GM18868 (cell line): ENCODE measurements around the gene DHRS12.
A peak's percentile ranks its signal among the peaks of the same experiment; 100 is the strongest.

Experiments
- ATAC-seq: cut with Tn5 transposase; IDR thresholded peaks from one replicate; pipeline ENCODE4 v1.9.1; 2021; ENCODE audit warnings: mild to moderate bottlenecking, moderate library complexity; ENCODE audit not compliant: unreplicated experiment

The DHRS12 gene, protein sequence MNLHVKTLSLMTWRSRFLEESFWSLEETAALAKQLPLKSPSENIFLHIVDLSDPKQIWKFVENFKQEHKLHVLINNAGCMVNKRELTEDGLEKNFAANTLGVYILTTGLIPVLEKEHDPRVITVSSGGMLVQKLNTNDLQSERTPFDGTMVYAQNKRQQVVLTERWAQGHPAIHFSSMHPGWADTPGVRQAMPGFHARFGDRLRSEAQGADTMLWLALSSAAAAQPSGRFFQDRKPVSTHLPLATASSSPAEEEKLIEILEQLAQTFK

DNA sequence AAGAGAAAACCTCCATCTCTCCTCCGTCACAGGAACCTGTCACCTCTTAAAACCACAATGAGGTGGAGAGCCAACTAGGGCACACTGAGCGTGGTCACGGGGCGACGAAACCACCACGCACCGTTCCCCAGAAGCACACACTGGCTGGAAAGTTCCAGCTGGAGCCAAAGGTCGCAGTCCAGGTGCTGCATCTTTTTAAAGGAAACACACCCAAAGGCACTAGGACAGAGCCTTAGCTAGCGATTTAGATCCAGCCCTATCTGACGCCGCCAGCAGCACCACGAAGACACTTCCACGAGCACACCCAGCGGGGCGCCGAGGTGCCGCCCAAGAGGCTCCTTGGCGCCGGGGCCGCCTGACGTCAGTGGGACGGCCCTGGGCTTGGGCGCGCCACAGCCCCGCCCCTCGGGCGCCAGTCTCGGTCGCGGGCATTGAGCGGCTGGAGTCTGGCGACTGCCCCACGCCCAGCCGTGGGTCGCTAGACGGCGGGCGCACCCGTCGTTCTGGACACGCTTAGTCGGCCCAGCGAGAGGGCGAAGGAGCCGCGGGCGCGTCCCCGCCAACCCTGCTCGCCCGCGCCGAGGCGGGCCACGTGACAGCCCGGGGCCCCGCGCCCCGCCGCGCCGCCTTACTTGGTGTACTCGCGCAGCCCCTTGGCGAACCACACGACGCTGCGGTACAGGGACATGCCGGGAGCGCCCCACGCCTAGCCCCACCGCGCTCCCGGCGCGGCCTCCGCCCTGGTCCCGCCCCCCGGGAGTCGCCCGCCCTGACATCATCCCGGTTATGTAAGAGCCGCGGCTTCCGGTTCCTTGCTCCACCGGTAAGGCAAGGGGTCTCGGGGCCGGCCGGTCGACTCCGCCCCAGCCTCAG lies at the start of gene DHRS12:
DHRS12 (minus strand) TSS at position 742 of the 873 bp plus-strand sequence. CDS start 4,504 bp downstream, outside the sequence.
- ATAC-seq = peak; percentile 88

DNA sequence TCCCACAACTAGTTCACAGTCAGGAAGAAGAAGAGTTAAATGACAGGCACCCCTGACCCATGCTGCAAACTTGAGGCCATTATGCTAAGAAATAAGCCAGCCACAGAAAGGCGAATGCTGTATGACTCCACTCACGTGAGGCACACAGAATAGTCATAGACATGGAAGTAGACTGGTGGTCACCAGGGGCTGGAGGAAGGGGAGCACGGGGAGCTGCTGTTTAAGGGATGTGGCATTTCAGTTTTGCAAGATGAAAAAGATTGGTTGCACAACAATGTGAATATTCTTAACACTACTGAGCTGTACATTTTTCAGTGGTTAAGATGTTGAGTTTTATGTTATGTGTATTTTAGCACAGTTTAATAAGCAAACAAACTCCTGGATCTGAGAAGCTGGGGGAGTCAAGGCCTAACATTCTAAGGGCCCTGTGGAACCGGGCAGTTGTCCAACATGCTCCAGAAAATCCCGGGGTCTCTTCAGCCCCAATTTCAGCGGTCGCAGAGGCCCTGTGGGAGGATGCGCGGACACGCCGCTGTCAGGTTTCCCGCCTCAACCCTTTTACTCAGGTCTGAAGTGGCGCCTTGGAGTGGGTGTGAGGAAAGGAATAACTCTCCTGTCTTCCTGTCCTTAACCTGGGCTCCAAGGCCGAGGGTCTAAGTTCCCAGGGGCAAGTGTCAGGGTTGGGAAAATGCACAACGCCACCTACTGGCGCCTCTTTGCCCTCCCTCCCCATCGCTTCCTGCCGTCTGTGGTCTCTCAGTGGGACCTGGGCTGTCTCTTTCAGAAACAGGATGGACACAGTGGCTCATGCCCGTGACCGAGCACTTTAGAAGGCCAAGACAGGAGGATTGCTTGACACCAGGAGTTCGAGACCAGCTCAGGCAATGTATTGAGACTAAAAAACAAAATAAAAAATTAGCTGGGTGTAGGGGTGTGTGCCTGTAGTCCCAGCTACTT lies 45.5 kb upstream of the DHRS12 start:
- ATAC-seq = peak; percentile 57

DNA sequence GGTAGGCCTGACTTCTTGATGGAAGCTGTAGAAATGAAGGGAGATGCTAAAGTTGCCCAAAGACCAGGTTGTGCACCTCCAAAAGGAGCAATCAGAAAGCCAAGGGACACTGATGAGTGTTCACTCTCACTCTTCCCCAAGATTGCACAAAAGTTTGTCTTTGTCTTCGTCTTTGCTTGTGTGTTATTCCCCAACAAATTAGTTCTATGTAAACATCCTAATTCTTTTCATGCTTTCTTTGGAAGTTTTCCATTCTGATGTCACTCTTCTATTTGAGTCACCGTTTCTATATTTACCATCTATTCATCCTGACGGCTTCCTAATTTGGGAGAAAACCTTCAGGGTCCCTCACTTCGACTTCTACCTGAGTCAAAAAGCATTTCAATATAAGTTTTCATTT lies 44.7 kb upstream of the DHRS12 start:
- no peak for ATAC-seq

DNA sequence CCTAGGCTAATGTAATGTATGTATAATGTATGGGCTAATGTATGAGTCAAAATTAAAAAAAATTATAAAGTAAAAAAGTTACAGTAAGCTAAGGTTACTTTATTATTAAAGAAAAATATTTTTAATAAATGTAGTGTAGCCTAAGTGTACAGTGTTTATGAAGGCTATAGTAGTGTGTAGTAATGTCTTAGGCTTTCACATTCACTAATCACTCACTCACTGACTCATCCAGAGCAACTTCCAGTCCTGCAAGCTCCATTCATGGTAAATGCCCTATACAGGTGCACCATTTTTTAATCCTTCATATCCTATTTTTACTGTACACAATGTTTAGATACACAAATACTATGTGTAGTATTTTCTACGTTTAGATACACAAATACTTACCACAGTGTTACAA lies 42.8 kb upstream of the DHRS12 start:
- peak; percentile 43 for ATAC-seq

DNA sequence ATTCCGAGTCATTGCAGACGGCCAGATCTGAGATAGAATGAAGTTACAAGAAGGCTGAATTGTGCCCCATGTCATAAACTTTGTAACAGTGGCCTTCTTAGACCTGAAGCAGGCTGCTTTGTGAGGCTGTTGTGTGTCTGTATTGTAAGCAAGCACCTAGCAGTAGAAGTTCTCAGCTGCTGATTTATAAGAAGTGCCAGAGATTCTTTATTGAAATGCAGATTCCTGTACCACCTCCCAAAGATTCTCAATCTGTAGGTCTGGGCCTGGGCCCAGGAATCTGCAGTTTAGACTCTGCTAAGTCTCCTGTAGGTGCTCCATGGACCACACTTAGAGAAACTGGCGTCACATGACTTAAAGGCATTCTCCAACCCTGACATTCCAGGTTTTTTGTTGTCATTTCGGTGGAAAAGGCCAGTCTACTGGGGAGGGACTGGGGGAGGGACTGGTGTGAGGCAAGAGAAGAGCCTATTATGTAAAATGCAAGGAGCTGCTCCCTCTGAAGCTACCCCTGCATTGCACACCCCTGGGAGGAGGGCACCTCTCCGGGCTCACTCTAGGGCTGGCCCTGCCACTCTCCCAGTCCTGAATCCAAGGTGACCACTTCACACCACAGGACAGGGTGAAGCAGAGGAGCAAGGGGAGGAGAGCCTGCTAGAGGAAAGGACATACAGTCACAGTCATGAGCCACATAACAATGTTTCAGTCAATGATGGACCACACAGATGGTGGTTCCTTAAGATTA lies 41.8 kb upstream of the DHRS12 start:
- no peak for ATAC-seq

DNA sequence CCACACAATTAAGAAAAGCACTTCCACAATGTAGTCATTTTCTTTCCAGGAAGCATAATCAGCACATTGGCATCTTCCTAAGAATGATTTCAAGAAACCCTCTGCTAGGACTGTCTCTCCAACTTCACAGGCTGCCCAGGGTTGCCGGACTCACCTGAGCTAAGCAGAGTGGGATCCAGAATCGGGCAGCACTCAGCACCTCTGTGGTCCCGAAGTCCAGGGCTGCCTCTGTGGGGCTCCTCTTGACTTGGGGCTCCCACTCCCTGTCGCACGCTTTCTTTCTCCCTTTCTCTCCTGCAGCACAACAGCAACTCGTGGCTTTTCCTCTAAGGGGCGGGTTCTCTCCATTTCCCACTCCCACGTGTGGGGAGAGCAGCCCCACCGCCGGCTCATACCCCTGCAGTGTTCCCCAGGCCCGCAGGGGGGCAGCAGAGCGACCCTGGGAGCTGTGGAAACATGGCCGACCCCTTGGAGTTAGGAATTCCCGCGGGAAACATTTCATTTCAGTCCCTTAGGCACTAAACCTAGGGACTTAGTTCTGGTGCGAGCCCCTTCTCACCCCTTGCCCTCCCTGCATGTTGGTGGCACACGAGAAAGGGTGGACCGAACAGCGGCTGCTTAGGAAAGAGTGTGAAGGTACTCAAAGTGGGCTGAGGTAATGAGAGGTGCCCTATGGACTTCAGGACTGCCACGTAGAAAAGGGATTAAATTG lies 41.1 kb upstream of the DHRS12 start, which contains the start of gene TMEM272:
TMEM272 (minus strand) TSS at position 316 of the 712 bp plus-strand sequence. CDS start 6,647 bp downstream, outside the sequence.
- ATAC-seq = no peak

DNA sequence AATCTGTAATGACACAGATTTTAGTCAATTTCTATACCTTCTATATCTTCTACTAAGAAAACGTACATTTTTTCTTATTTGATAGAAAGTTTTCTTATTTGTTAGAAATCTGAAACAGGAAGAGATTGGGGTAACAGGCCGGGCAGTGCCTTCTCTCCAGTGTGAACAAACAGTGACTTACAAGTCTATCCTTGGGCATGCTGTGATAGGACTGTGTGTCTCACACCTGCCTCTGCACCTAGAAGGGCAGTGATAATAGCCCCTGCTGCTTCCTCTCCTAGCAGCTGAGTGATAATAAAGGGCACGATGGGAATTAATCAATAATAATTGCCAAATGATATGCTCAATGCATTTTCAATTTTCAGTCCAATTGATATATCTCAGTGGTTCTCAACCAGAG lies 39.6 kb upstream of the DHRS12 start:
- ATAC-seq = no peak

DNA sequence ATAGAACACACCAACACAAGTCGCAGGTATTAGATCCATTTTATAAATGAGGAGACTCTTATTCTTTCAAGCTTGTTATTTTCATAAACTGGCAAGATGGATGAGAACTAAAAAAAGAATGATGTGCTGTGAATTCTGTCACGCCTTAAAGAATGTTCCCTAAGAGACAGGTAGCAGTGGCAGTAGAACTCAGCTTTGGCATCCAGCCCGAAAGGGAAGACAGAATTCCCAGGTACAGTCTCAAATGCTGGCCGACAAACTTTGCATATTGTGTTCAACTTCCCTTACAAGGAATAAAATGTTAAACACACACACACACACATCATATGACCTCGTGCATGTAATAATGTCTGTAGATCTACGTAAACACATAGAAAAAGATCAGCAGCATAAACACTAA lies 37.8 kb upstream of the DHRS12 start:
- ATAC-seq = no peak

DNA sequence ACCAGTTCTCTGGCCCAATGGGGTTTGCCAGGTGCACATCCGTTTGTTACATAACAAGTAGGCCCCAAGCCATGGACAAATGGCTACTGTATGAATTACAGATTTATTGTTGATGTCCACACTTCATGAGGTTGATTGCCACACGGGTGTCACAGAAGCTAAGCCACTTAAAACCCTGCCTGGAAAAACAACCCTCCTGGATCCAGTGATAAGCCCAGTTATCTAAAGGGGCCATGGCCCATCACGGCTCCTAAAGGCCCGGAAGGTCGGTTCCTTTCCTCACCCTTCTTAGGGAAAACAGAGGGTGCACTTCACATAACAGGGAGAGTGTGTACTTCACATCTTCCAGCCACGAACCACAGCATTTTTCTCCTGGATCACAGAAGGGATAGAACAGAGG lies 37.0 kb upstream of the DHRS12 start:
- ATAC-seq = no peak

DNA sequence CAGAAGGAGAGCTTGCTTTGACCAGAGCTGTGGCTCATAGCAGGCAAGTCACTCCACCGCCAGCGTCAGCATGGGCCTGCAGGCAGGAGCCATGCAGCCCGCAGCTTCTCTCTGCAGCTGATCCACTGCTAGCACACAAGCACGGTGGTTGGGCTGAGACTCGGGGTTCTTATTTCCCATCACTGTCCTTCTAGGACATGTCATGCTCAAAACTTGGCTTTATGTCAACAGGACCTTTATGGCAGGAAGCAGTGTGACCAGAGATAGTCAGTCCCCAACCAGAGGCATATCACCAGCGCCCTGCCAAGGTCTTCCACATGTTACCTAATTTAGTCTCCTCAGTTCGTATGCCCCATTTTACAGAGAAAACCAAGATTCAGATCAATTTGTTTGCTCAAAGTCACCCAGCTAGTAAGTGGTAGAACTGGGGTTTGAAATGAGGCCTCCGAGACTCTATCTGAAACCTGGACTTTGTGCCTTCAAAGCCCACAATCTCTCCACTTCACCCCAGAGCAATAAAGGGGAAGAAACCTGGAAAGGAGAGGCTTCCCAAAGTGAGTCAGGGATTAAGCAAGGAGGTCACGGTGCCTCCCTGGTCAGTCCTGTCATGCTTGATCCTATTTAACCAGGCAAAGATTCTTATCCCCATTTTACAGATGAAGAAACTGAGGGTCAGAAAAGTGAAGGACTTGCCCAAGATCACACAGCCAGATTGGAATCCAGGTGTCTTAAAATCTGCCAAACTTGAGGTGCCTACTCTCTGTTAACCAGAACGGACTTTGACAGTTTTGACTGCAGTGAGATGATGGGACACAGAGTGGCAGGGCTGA lies 36.0 kb upstream of the DHRS12 start:
- no peak for ATAC-seq

DNA sequence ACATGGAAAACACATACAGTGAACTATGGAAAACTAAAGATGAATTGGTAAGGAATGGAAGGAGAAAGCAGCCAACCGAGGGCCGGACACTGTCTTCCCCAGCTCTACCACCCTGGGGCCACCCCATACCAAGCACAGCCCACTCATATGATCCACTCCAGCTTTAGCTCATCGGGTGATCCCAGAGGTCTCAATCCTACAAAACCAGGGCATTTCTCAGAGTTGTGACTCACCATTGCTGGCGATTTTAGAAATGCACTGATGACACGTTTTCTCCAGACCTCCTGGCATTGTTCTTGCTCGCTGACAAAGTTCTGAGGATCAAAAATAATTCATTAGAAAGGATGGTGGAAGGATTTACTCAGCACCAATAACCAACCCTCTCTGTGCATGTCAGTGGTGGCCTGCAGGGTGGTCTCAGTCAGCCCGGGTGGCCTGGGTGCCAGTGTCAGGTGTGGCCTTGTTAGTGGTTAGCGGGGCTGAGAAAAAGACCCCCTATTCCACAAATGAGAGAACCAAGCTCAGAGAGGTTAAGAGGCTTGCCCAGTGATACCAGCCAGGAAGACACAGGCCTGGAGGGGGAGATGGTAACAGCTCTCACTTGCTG lies 34.4 kb upstream of the DHRS12 start:
- ATAC-seq = no peak

DNA sequence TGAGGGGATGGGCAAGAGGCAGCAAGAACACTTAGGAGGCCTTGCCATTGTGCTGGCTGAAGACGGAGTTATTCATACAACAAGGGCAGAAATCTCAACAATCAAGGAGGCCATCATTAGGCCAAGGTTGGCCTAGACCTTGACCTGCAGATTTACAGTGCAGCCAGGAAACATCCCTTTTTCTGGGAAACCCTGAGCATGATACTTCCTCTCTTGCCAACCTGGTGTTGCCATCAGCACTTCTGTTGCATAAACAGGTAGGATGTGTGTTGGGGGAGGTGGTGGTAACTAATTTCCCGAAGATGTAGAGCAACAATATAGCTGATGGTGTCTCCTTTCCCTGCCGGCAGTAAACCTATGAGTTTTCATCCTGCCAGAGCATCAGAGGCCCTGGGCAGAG lies 33.1 kb upstream of the DHRS12 start:
- no peak for ATAC-seq

DNA sequence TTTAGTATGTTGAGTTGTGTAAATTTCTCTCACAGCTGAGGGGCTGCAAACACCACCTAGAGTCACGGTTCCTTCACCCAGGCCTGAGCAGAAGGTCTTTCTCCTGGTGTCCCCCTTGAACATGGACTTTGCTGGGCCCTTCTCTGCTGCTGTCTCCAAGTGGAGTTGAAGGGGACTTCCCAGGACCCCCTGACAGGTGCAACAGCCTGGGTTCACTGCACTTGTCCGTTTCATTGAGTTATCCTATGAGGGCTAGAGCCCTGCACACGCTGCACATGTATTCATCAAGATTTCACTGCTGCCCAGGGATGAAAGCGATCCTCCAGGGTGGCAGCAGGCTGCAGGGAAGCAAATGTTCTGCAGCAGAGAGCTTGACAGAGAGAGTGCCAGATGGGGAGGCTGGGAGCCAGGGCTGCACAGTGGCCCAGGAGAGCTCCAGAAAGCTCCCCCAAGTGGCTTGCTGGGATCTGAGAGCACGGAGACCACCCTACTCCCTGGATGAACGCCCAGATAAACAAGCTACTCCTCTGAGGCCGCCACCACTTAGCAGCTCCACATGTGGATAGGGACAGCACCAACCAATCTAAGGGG lies 30.7 kb upstream of the DHRS12 start:
- no peak for ATAC-seq

DNA sequence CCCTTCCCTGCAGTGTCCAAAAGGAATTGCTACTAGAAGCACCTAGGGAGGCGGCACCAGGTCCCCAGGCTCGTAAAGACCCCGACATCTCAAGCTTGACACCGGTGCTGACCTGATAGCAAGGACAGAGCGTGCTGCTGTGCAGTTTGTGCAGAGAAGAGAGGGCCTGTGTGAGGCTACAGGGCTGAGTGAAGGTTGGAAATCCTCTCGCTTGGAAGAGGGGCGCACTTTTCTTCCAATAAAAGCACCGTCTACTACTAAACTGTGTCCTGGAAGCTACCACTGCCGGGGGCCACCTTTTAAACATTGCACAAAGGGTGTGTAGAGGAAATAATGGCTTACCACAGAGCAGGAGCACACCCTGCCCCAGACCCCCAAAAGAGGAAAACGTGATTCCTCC lies 30.0 kb upstream of the DHRS12 start:
- ATAC-seq = no peak

DNA sequence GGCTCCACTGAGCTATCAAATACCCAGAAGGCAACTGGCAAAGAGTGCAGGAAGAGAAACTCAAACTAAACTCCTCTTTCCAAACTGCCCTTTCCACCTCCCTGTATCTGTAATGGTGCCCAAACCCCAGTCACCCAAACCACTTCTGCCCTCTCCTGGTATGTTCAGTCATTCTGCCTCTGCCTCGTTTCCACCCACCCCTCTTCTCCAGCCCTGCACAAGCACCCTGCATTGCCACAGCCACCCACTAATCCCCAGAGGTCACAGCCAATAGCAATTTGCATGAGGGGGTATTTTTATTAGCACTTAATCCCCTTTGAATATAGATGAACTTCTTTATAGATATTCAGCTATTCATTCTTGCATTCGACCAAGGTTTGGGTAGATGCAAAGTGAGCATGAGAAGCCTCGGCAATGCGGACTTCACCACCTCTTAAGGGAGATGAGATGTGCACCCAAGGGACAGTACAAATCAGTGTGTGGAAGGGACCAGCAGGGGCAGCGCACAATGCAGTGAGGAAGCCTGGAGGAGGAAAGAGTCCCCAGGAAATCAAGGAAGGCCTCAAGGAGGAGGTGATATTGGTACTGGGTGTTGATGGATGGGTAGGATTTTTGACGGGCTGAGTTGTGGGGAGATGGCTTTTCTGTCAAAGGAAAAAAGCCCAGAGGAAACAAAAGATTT lies 28.6 kb upstream of the DHRS12 start:
- peak; percentile 91 for ATAC-seq

DNA sequence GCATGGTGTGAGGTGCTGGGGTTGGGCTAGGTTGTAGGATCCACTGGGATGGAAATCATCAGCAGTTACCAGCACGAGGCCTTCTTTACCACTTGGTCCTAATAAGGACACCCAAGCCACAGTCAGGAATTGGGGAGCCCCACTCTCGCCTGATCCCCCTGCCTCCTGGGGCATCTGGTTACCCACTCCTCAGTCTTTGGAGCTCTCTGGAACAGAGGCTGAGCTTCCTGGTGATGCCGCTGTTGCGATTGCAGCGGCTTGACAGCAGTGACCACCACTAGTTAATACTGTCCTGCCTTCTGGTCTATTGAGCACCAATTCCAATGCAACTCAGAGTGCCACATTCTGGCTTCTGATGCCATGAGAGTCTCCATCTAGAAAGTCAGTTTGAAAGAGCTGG lies 27.6 kb upstream of the DHRS12 start:
- no peak for ATAC-seq

DNA sequence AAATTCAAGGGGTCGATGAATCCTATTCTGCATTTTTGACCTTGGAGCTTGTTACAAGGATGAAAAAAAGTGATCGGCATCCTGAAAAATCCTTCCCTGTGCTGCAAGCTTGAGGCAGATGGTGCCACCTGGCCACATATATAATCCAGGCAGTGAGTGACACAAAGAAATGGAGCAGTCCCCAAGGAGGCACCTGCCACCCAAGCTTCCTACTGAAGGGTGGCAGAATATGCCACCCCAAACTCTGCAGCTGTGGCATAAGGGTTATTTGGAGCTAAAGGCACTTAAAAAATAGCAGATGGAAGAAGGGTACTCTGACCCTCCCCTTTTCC lies 25.6 kb upstream of the DHRS12 start:
- no peak for ATAC-seq
